K562 (cell line): Measurements from ENCODE around the gene SLX4IP. TPM values are rescaled to one million over a fixed set of nuclear protein-coding genes. Genes with fewer than 3 reads are reported as not detected.

Experiments
- CBFA2T2 ChIP-seq: fragments of 450-650 bp; conservative IDR thresholded peaks from 2 replicates; pipeline ENCODE4 v1.6.1; 2017; ENCODE audit warnings: mild to moderate bottlenecking
- SIN3B ChIP-seq: fragments of 450-650 bp; IDR thresholded peaks from 2 replicates; pipeline ENCODE4 v1.6.1; 2017; ENCODE audit warnings: low read depth, mild to moderate bottlenecking, moderate library complexity
- STAG1 ChIP-seq: sonication (generic); formaldehyde crosslinking; IDR thresholded peaks from 2 replicates; pipeline ENCODE4 v1.5.0; 2020; ENCODE audit warnings: missing genetic modification reagents, borderline replicate concordance
- ZNF224 ChIP-seq: sonication (generic); formaldehyde crosslinking; IDR thresholded peaks from 2 replicates; pipeline ENCODE4 v1.8.0; 2022; ENCODE audit warnings: mild to moderate bottlenecking, missing genetic modification reagents
- ZNF384 ChIP-seq: IDR thresholded peaks from 2 replicates; pipeline ENCODE4 v1.6.1; 2012; ENCODE audit warnings: low read depth, low read length, improper control_type of control experiment
- polyA plus RNA-seq, 8 experiments: library from polyadenylated mRNA; depleted of rRNA in 4 of 8; stranded (reverse) in 5 of 8; unstranded in 3 of 8; fragments of >200 nt; fragmentation: Nextera tagmentation in 2 of 8; fragmentation: Illumina TruSeq in 1 of 8; extraction: Ambion mirVana in 2 of 8; extraction: Trizol in 1 of 8; gene quantifications; 2 replicates each; pipeline versions ENCODE4 v1.2.1 to v1.2.3, GENCODE V29; 2011 to 2014; ENCODE audit warnings: inconsistent platforms in 1 of 8, missing spikeins in 1 of 8
- total RNA-seq, 7 experiments: library from RNA; depleted of rRNA in 6 of 7; stranded (reverse); fragments of >200 nt in 6 of 7; fragmentation: Illumina TruSeq in 2 of 7; extraction: Trizol in 2 of 7; gene quantifications; 2 replicates each; pipeline versions ENCODE4 v1.2.1 to v1.2.3, GENCODE V29; 2011 to 2021; ENCODE audit warnings: low replicate concordance in 1 of 7
- TF ChIP-seq, protein P1 (sequence below): fragments of 450-650 bp; formaldehyde crosslinking; IDR thresholded peaks from 2 replicates; pipeline ENCODE4 v1.4.0; 2020; ENCODE audit warnings: mild to moderate bottlenecking, moderate library complexity
- TF ChIP-seq, protein P2 (sequence below), 2 experiments: fragments of 200-800 bp in 1 of 2; sonication (Bioruptor generic) in 1 of 2; sonication (generic) in 1 of 2; formaldehyde crosslinking in 1 of 2; IDR thresholded peaks in 1 of 2; conservative IDR thresholded peaks in 1 of 2; 2 replicates each; pipeline versions ENCODE4 v1.5.0 to v1.6.1; 2016 to 2020; ENCODE audit warnings: missing compliant biosample characterization in 1 of 2, missing genetic modification characterization in 1 of 2, missing genetic modification reagents in 1 of 2
- TF ChIP-seq, protein P3 (sequence below): fragments of 250-450 bp; sonication (Bioruptor Pico); IDR thresholded peaks from 2 replicates; pipeline ENCODE4 v1.5.0; 2020; ENCODE audit warnings: mild to moderate bottlenecking

The SLX4IP gene
- total and polyA plus RNA-seq, 9 of the 15 experiments (the other 6 are each of a cell fraction or from before 2014, with no cell fraction given), result 1.5 to 5.9 (median 3.5) TPM

DNA sequence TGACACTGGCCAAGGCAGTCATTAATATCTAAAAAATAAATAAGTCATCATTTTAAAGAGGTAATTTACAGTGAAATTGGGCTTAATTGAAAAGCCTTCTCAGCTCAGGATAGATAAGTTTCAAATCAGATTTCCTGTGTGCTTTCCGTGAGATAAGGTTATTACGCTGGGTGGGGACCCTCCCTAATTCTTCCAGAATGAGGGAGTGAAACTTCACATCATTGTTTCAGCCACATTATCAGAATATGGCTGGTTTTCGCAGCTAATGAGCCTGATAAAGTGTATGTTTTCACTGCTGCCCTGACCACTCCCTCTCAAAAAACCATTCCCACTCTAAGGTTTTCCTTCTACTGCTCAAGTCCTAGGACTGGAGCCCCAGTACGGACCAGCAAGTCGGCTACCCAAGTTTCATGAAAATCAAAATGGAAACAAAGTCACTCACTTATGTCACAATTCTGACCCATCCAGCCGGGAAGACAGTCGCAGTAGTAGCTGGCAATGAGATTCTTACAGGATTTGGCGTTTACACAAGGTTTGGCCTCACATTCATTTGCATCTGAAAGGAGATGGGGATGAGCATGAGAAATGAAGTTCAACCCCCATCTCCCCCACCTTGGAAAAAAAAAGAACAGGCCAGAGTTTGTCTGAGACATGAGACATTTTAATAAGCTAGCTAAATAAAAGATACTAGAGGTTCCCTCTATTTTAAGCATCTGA is 214.1 kb downstream of the SLX4IP start (continued):
- no peak for TF ChIP-seq STAG1 (CRISPR knock-in tag)
- TF ChIP-seq ZNF224, result no peak
- TF ChIP-seq, protein P1, sequence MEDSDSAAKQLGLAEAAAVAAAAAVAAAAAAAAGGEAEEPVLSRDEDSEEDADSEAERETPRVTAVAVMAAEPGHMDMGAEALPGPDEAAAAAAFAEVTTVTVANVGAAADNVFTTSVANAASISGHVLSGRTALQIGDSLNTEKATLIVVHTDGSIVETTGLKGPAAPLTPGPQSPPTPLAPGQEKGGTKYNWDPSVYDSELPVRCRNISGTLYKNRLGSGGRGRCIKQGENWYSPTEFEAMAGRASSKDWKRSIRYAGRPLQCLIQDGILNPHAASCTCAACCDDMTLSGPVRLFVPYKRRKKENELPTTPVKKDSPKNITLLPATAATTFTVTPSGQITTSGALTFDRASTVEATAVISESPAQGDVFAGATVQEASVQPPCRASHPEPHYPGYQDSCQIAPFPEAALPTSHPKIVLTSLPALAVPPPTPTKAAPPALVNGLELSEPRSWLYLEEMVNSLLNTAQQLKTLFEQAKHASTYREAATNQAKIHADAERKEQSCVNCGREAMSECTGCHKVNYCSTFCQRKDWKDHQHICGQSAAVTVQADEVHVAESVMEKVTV (CRISPR knock-in tag), result no peak
- TF ChIP-seq, protein P2, sequence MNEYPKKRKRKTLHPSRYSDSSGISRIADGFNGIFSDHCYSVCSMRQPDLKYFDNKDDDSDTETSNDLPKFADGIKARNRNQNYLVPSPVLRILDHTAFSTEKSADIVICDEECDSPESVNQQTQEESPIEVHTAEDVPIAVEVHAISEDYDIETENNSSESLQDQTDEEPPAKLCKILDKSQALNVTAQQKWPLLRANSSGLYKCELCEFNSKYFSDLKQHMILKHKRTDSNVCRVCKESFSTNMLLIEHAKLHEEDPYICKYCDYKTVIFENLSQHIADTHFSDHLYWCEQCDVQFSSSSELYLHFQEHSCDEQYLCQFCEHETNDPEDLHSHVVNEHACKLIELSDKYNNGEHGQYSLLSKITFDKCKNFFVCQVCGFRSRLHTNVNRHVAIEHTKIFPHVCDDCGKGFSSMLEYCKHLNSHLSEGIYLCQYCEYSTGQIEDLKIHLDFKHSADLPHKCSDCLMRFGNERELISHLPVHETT (CRISPR knock-in tag; conservative IDR thresholded peaks at IDR 0.05 in 1 of 2, IDR thresholded peaks at IDR 0.05 in 1 of 2), result no peak
- no peak for TF ChIP-seq ZNF384
- TF ChIP-seq, protein P3, sequence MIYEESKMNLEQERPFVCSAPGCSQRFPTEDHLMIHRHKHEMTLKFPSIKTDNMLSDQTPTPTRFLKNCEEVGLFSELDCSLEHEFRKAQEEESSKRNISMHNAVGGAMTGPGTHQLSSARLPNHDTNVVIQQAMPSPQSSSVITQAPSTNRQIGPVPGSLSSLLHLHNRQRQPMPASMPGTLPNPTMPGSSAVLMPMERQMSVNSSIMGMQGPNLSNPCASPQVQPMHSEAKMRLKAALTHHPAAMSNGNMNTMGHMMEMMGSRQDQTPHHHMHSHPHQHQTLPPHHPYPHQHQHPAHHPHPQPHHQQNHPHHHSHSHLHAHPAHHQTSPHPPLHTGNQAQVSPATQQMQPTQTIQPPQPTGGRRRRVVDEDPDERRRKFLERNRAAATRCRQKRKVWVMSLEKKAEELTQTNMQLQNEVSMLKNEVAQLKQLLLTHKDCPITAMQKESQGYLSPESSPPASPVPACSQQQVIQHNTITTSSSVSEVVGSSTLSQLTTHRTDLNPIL (CRISPR knock-in tag), result no peak
- TF ChIP-seq CBFA2T2, result no peak
- TF ChIP-seq SIN3B, result no peak
